Type B pancreatic cell (in vitro differentiated cells): Measurements from ENCODE around the gene SDK2. TPM values are rescaled to one million over a fixed set of nuclear protein-coding genes. Genes with fewer than 3 reads are reported as not detected.

Experiments used
- DNase-seq: peaks from one replicate; pipeline ENCODE4 v3.0.0; 2021; ENCODE audit warnings: mixed read lengths; ENCODE audit not compliant: unreplicated experiment; ENCODE audit errors: extremely low spot score
- H3K27ac Mint-ChIP-seq: 2 replicates; pipeline ENCODE4 v1.8.0; 2021; ENCODE audit warnings: mild to moderate bottlenecking, mixed read lengths
- H3K27me3 Mint-ChIP-seq: 2 replicates; pipeline ENCODE4 v1.8.0; 2021; ENCODE audit warnings: mixed read lengths
- H3K36me3 Mint-ChIP-seq: 2 replicates; pipeline ENCODE4 v1.8.0; 2021; ENCODE audit warnings: mixed read lengths
- H3K4me1 Mint-ChIP-seq: one replicate; pipeline ENCODE4 v1.8.0; 2021; ENCODE audit warnings: mixed read lengths; ENCODE audit not compliant: unreplicated experiment
- H3K4me3 Mint-ChIP-seq: 2 replicates; pipeline ENCODE4 v1.8.0; 2021; ENCODE audit warnings: mild to moderate bottlenecking, mixed read lengths
- H3K9me3 Mint-ChIP-seq: 2 replicates; pipeline ENCODE4 v1.8.0; 2021; ENCODE audit warnings: mixed read lengths
- CTCF ChIP-seq: fragments of 200-600 bp; sonication (generic); conservative IDR thresholded peaks from 2 replicates; pipeline ENCODE4 v1.5.0; 2021; ENCODE audit warnings: antibody characterized with exemption, mild to moderate bottlenecking
- total RNA-seq: library from RNA; stranded (reverse); gene quantifications from 2 replicates; pipeline ENCODE4 v1.2.1, GENCODE V29; 2021; ENCODE audit warnings: low replicate concordance

The SDK2 gene
- total RNA-seq, 1 donor from 2014 or later, result 47.3 TPM

DNA sequence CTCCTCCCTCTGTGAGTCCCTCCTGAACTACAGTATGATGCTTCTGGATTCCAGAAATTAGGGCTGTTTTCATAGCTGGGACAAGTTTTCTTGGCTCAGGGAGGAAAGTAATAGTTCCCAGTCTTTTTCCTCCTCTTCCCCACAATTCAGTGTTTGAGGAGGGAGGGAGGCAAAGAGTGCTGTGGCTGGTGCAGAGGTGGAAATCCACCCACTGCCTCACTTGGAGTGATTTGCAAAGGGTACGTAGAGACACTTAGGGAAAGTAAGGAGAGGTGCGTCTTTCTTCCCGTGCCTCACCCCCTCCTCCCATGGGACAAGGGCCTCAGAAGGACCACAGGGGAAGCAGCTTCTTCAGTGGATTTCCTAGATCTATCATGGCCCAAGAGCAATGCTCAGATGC is 21.9 kb downstream of the SDK2 start:
- peak overlapping the region; percentile 46 for H3K27ac Mint-ChIP-seq
- DNase-seq, result no peak
- TF ChIP-seq CTCF, result no peak
- H3K4me1 Mint-ChIP-seq, result peaks cover 40% of the 10 kb centered on the region
- peaks cover 23% of the 10 kb centered on the region for H3K36me3 Mint-ChIP-seq
- H3K27me3 Mint-ChIP-seq, result no peaks in the 10 kb centered on the region
- peaks cover 15% of the 10 kb centered on the region for H3K9me3 Mint-ChIP-seq
- H3K4me3 Mint-ChIP-seq, result no peak overlapping the region

DNA sequence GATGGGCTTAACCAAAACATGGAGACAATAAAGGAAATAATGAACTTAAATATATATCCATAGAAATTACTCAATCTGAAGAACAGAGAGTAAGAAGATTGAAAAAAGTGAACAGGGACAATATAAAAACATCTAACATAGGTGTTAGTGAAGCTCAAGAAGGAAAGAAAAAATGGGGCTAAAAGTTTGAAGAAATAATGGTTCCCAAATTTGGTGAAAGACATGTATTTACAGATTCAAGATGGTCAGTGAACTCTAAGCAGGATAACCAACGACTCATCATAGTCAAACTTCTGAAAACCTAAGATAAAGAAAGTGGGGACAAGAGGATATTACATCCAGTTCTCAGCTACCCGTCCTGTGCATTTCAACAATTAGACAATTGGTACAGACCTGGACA is 22.6 kb downstream of the SDK2 start:
- no peak for DNase-seq
- Mint-ChIP-seq H3K27me3 (no peaks in the 10 kb centered on the region), H3K4me1 (peaks cover 37% of the 10 kb centered on the region), H3K36me3 (peaks cover 18% of the 10 kb centered on the region), H3K27ac (no peak overlapping the region), H3K4me3 (no peak overlapping the region), H3K9me3 (peaks cover 15% of the 10 kb centered on the region)
- no peak for TF ChIP-seq CTCF

DNA sequence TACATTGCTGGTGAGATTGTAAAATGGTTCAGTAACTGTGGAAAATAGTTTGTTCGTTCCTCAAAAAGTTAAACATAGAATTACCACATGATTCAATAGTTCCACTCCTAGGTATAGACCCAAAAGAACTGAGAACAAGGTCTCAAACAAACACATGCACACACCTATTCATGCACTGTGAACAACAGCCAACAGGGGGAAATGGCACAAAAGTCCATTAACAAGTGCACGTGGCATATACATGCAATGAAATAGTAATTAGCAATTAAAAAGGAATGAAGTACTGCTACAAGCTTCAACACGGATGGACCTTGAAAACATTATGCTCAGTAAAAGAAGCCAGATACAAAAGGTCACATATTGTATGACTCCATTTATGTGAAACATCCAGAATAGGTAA is 23.8 kb downstream of the SDK2 start:
- Mint-ChIP-seq H3K36me3 (peaks cover 18% of the 10 kb centered on the region), H3K9me3 (peaks cover 15% of the 10 kb centered on the region), H3K4me1 (peaks cover 46% of the 10 kb centered on the region), H3K27me3 (no peaks in the 10 kb centered on the region), H3K4me3 (no peak overlapping the region), H3K27ac (no peak overlapping the region)
- DNase-seq, result no peak
- peak; percentile 37 for TF ChIP-seq CTCF

DNA sequence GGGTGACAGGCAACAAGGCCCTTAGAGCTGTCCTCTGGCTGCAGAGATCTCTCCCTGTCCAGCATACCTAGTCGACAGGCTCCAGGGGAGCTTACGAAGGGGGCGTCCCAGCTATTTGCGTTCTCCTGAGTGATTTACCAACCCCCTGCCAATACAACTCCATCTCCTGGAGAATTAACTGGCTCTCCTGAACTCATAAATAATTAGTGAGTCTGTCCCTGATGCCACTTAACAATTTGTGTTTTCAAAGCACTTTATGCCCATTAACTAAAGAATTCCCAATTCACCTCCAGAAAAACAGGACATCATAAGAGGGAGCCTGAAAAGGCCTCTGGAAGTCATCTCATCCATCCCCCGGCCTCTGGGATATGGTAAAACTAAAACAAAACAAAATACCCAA is 26.7 kb downstream of the SDK2 start:
- Mint-ChIP-seq H3K27ac (peak overlapping the region; percentile 64), H3K4me1 (peaks cover 38% of the 10 kb centered on the region), H3K36me3 (peaks cover 14% of the 10 kb centered on the region), H3K27me3 (no peaks in the 10 kb centered on the region), H3K4me3 (no peak overlapping the region), H3K9me3 (peaks cover 11% of the 10 kb centered on the region)
- DNase-seq, result no peak
- TF ChIP-seq CTCF, result no peak

DNA sequence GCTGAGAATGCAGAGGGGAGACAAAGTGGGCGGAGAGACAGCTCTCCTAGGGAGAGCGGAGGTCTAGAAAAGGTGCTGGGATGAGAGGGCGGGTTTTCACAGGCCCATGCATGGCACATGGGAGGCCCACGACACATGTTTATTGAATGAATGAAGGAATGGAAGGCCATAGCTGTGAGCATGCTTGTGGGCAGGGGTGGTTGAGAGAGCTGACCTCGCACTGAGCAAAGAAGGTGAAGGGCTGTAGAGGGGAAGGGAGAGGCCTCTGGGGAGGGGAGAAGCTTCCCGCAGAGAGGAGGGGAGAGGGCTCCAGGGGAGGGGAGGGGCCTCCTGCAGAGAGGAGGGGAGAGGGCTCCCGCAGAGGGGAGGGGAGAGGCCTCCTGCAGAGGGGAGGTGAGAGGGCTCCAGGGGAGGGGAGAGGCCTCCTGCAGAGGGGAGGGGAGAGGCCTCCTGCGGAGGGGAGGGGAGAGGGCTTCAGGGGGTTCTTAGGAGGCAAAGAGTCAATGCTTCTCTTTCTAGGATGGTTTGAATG is 27.3 kb downstream of the SDK2 start:
- peaks cover 38% of the 10 kb centered on the region for H3K4me1 Mint-ChIP-seq
- H3K36me3 Mint-ChIP-seq, result peaks cover 14% of the 10 kb centered on the region
- no peaks in the 10 kb centered on the region for H3K27me3 Mint-ChIP-seq
- H3K9me3 Mint-ChIP-seq, result peaks cover 11% of the 10 kb centered on the region
- DNase-seq, result no peak
- no peak for TF ChIP-seq CTCF
- peak overlapping the region; percentile 89 for H3K27ac Mint-ChIP-seq
- peak overlapping the region; percentile 44 for H3K4me3 Mint-ChIP-seq
